ENCODE results near the gene FAM171A2. TPM values are rescaled to one million over a fixed set of nuclear protein-coding genes. Genes with fewer than 3 reads are reported as not detected.

The FAM171A2 gene
- total and polyA plus RNA-seq, 2 of the 4 experiments (the other 2 are of a cell fraction) = 3.2 to 5.9 TPM

DNA sequence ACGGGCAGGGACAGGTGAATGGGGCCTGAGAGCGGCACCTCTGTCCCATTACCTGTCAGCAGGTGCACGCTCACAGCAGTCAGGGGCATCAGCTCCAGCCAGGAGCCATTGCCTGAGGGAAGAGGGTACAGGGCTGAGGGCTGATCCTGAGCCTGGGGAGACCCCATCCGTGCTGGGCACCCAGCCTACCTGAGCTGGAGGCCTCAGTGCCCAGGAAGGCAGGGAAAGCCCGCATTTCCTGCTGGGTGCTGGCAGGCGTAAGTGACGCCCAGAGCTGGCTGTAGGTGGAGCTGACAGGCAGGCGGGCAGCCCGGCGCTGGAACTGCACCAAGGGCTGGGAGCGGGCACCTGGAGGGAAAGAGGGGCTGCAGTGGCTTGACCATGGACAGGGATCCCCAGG lies 7.4 kb downstream of the FAM171A2 start:
- no peak overlapping the region for H3K4me3 ChIP-seq (ENCODE audit: insufficient read depth, low read depth, low read length)

More for the DNA sequence above, 7.4 kb downstream of the FAM171A2 start:
- Histone ChIP-seq H3K4ac (ENCODE audit: low read depth, low read length) (no peak overlapping the region), H3K23ac (ENCODE audit: low read depth, low read length) (no peak overlapping the region), H3K27me3 (ENCODE audit: control insufficient read depth, insufficient read depth, low read length) (no peaks in the 10 kb centered on the region), H3K14ac (replicated peaks; ENCODE audit: low read depth, low read length) (no peak overlapping the region), H2BK120ac (ENCODE audit: low read depth, low read length) (no peak overlapping the region), H3K9me3 (ENCODE audit: control insufficient read depth, insufficient read depth, low read length) (no peaks in the 10 kb centered on the region), H2AK9ac (replicated peaks; ENCODE audit: low read depth, low read length, poor library complexity) (no peak overlapping the region), H3K4me2 (ENCODE audit: low read depth, low read length) (no peak overlapping the region), H2BK20ac (ENCODE audit: low read depth, low read length) (no peak overlapping the region), H2AK5ac (ENCODE audit: low read depth, low read length) (no peak overlapping the region), H3K56ac (ENCODE audit: extremely low read depth, insufficient read depth, low read length) (no peak overlapping the region), H2BK15ac (ENCODE audit: low read depth, low read length) (no peak overlapping the region), H2AFZ (replicated peaks; ENCODE audit: low read length, poor library complexity) (no peak overlapping the region), H4K8ac (ENCODE audit: low read depth in 2 of 2, low read length in 2 of 2) (no peak overlapping the region), H2BK5ac (ENCODE audit: low read depth, low read length, poor library complexity, severe bottlenecking) (no peak overlapping the region), H3K4me1 (ENCODE audit: control insufficient read depth, insufficient read depth, low read length) (peaks cover 9% of the 10 kb centered on the region), H4K91ac (ENCODE audit: insufficient read depth, low read depth, low read length) (no peak overlapping the region), H3K9me1 (ENCODE audit: insufficient read depth, low read length) (peaks cover 4% of the 10 kb centered on the region; the same call in 1 of the 2 replicates), H3K79me1 (ENCODE audit: low read depth in 1 of 2, low read length in 2 of 2) (peaks cover 0 to 8% of the 10 kb centered on the region in 2 experiments; a peak in 1 of 4 replicates), H3K27ac (ENCODE audit: insufficient read depth, low read length) (no peak overlapping the region), H4K20me1 (ENCODE audit: insufficient read depth, low read length) (peaks cover 11% of the 10 kb centered on the region), H3K18ac (ENCODE audit: low read depth, low read length) (no peak overlapping the region), H3K36me3 (ENCODE audit: control insufficient read depth, insufficient read depth, low read length) (peaks cover 32% of the 10 kb centered on the region), H4K5ac (ENCODE audit: low read depth, low read length) (no peak overlapping the region), H3K9ac (ENCODE audit: low read depth, low read length) (no peak overlapping the region)
- dilution Hi-C loops (cut with HindIII; ENCODE audit: low sequenced_read_pairs, unreplicated experiment) = no loop called here
- no peak for TF ChIP-seq FOS (IDR thresholded peaks at IDR 0.05; ENCODE audit: low read depth, low read length)
- TF ChIP-seq CHD1 (IDR thresholded peaks at IDR 0.05; ENCODE audit: low read depth, low read length) = no peak
- ChIA-PET CTCF (no interaction called here), POLR2A (ENCODE audit: unreplicated experiment) (no interaction called here)
- intact Hi-C loops (cut with micrococcal nuclease) = no loop called here
- no TSS peak for BruUV-seq (replicated peaks)
- DNase-seq = no peak
- ATAC-seq (ENCODE audit: low read depth) = no peak
- WGBS, 2 experiments (ENCODE audit: extremely low coverage in 2 of 2, insufficient read length in 1 of 2) = 88% methylated on average over 8 of the region's 11 CpGs; no CpG with 5 or more reads in 1 of the 2 experiments
- in situ Hi-C loops (cut with MboI; ENCODE audit: low sequenced_read_pairs) = no loop called here

Measured in IMR-90 (cell line).